GM12864 (cell line): ENCODE data around the gene SF1.

ENCODE experiments used
- DNase-seq: peaks from one replicate; pipeline ENCODE4 v3.0.0-alpha.2; 2011; ENCODE audit warnings: low read depth
- H3K4me3 ChIP-seq: 2 replicates; pipeline ENCODE4 v1.5.1; 2011; ENCODE audit warnings: mild to moderate bottlenecking, low read depth, low read length, control low read depth
- TF ChIP-seq, protein P1 (sequence below): IDR thresholded peaks from 2 replicates; pipeline ENCODE4 v1.5.1; 2011; ENCODE audit warnings: low read depth, mild to moderate bottlenecking, moderate library complexity, low read length, control low read depth, inconsistent platforms; ENCODE audit errors: missing control alignments

SF1 gene

DNA sequence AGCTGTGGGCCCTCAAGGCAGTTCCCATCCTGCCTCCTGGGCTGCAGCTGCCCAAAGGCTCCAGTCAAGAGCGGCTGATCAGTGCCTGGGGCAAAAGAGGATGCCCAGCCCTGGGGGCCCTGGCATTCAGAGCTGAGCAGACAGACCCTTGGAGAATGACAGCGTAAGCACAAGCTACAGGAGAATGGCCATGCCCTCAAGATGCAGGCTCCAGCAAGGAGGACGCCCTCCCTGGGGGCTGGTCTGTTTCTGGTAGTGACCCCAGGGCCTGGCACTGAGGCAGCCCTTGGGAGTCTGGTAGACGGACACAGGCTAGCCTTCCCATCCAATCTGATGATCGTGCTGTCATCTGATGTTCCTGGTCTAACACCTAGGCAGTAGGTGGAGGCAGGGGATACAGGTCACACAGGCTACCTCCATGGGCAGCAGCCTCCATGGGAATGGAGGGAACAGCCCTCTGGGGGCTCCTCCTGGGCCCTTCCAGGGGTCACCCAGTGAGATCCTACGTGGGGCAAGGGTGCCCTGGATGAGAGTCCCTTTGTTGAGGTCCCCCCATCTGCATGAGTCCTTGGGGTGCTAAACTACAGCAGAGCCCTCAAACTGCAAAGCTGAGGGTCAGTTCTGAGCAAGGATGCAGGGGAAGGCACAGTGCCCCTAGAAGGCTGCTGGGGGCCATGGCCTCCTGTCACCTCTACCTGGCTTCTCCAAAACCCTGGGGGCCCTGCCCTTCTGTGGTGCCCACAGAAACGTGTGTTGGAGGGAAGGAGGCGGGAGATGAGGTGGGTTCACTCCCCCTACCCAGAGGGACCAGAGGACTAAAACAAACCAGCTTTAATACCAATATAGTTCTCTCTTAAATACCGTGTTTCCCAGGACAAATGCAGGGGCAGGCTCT lies 10.2 kb upstream of the SF1 start:
- TF ChIP-seq, protein P1, sequence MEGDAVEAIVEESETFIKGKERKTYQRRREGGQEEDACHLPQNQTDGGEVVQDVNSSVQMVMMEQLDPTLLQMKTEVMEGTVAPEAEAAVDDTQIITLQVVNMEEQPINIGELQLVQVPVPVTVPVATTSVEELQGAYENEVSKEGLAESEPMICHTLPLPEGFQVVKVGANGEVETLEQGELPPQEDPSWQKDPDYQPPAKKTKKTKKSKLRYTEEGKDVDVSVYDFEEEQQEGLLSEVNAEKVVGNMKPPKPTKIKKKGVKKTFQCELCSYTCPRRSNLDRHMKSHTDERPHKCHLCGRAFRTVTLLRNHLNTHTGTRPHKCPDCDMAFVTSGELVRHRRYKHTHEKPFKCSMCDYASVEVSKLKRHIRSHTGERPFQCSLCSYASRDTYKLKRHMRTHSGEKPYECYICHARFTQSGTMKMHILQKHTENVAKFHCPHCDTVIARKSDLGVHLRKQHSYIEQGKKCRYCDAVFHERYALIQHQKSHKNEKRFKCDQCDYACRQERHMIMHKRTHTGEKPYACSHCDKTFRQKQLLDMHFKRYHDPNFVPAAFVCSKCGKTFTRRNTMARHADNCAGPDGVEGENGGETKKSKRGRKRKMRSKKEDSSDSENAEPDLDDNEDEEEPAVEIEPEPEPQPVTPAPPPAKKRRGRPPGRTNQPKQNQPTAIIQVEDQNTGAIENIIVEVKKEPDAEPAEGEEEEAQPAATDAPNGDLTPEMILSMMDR: no peak
- DNase-seq: no peak
- H3K4me3 ChIP-seq: no peak overlapping the region

DNA sequence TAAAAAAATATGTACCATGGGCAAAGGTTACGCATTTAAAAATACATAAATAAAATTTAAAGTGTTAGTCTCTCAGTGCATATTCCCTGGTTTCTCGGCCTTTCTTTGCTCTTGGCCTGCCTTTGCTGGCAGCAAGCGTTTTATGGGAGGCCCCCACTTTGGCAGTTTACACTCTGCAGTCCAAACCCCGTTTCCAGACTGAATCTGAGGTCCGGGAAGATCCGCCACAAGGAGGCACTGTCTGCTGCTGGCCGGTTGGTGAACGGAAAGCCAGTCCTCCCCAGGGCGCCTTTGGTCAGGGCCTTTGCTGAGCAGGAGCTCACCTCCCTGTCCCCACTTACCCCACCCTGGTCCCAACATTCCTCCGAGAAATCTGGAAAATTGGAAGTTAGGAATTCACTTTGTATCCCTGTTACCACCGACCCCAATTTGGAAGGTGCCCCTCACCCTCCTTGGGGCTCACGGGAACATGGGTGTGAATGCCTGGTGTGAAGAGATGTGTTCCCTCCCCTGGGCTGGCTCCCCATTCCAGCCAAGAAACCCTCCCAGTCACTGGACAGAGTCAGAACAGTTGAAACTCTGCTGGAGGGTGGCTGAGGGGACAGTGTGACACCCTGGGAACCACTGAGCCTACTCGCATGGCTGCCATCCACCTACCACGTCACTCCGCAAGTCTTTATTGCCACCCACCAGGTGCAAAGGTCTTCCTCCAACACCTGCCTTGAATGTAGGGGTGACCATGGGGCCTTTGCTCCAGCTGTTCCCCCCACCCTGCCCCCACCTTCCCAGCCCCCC lies 9.4 kb upstream of the SF1 start:
- no peak for DNase-seq
- TF ChIP-seq, protein P1: peak; percentile 73
- H3K4me3 ChIP-seq: no peak overlapping the region

DNA sequence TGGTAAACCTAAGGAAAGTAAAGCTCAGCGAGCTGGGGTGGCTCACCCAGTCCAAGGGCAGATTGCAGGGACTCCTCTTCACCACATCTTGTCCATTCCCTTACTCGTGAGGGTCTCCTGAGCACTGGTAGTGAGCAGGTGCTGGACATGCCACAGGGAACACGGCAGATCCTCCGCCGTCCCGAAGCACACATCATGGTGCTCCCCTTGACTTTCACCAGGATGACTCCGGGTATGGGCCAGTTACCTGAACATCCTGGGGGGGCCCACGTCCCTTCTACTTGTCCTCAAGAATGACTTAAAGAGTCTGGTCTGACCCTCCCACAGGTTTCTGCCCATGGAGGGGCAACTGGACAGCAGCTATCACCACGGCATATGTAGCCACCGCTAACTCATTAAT lies 8.0 kb upstream of the SF1 start:
- H3K4me3 ChIP-seq: no peak overlapping the region
- TF ChIP-seq, protein P1: no peak
- DNase-seq: no peak

DNA sequence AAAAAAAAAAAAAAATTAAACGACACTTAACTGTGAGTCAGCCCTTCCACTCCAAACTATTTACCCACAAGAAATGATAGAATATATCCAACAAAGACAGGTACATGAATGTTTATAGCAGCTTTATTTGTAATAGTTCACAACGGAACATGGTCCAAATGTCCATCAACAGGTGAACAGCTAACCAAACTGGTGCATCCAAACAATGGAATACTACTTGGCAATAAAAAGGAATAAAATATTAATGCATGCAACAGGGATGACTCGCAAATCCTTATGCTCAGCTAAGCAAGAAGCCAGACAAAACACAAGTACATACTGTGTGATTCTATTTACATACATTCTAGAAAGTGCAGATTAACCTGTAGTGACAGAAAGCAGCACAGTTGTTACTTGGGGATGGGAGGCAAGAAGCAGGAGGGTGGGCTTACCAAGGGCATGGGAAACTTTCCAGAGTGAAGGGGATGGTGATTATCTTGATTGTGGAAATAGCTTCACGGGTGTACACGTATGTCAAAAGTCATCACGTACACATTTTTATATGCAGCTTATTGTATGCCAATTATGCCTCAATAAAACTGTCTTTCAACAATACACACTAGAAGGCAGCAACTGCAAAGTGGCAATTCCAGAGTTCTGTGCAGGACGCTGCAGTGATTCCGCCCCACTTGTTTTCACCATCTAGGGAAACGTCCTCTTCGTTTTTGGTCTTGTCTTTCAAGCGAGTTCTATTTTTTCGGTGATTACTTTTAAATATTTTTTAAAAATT lies 6.7 kb upstream of the SF1 start:
- no peak for DNase-seq
- TF ChIP-seq, protein P1: no peak
- H3K4me3 ChIP-seq: no peak overlapping the region

DNA sequence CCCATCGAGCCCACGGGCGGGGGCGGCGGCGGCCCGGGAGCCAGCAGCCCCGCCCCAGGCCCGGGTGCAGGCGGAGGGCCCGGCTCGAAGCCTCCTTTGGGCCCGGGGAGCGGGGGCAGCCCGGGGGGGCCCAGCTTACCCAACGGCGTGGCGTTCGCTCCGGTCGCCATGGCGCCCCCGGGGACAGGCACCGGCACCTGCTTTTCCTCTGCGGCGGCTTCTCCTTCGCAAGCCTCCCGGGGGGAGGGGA lies 194 bp downstream of the SF1 start:
- TF ChIP-seq, protein P1: no peak
- H3K4me3 ChIP-seq: peak overlapping the region; percentile 76
- no peak for DNase-seq

DNA sequence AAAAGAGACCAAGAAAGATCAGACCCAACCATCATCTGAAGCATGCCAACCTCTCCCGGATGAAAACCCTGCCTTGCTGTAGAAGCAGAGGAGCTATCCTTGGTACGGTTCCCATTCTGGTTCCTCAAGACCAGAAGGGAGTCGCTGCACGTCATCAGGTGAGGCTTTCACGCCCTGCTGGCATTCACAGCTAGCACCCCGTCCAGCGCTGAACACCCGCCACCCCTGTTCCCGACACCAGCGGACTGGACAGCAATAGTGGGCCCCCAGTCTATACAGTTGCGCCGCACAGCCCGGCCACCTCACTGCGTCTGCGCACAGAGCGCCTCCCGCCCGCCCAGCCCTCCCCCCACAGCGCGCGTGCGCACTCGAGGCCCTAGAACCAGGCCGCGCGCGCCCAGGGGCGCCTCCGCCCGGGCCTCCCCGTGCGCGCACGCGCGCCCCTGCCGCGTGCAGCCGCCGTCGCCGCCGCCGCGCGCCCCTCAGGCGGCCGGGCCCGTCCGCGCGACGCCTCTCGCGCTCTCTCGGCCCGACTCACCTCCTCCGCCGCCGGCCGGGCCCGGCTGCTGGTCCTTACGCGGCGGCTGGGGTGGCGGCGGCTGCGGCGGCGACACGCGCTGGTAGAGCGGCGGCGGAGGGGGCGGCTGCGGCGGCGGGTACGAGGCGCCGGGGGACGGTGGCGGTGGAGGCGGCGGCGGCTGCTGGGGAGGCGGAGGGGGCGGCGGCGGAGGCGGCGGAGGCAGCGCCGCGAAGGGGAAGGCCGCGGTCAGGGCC lies 706 bp downstream of the SF1 start:
- H3K4me3 ChIP-seq: peak overlapping the region; percentile 76
- peak; percentile 35 for DNase-seq
- TF ChIP-seq, protein P1: no peak
